Mesenchymal stem cell (in vitro differentiated cells and primary cell): Measurements from ENCODE around the gene IL6ST.

Experiments
- DNase-seq: peaks from one replicate; pipeline ENCODE4 v3.0.0-alpha.2; 2013
- H2AFZ ChIP-seq: one replicate; pipeline ENCODE4 v1.6.1; 2013; ENCODE audit warnings: low read depth, mild to moderate bottlenecking, control low read depth, inconsistent platforms, low read length, moderate library complexity
- H2AK5ac ChIP-seq: 2 replicates; pipeline ENCODE4 v1.6.1; 2013; ENCODE audit warnings: low read length, moderate library complexity, mild to moderate bottlenecking, inconsistent platforms; ENCODE audit not compliant: severe bottlenecking
- H2BK120ac ChIP-seq: one replicate; pipeline ENCODE4 v1.6.1; 2013; ENCODE audit warnings: low read depth, mild to moderate bottlenecking, inconsistent platforms, low read length, moderate library complexity
- H2BK12ac ChIP-seq, 2 experiments: one replicate each; pipeline ENCODE4 v1.6.1; 2013; ENCODE audit warnings: inconsistent platforms in 2 of 2, low read length in 2 of 2, mild to moderate bottlenecking in 2 of 2, moderate library complexity in 2 of 2, control low read depth in 1 of 2
- H2BK15ac ChIP-seq: one replicate; pipeline ENCODE4 v1.6.1; 2013; ENCODE audit warnings: mild to moderate bottlenecking, low read depth, inconsistent platforms; ENCODE audit not compliant: poor library complexity, severe bottlenecking
- H2BK5ac ChIP-seq: 2 replicates; pipeline ENCODE4 v1.6.1; 2013; ENCODE audit warnings: low read depth, mild to moderate bottlenecking, low read length, control low read depth, inconsistent platforms; ENCODE audit not compliant: poor library complexity, severe bottlenecking
- H3K14ac ChIP-seq, 2 experiments: one replicate each; pipeline ENCODE4 v1.6.1; 2013; ENCODE audit warnings: inconsistent platforms in 2 of 2, low read length in 2 of 2, control low read depth in 1 of 2, mild to moderate bottlenecking in 1 of 2, moderate library complexity in 1 of 2
- H3K18ac ChIP-seq, 2 experiments: one replicate each; pipeline ENCODE4 v1.6.1; 2013; ENCODE audit warnings: inconsistent platforms in 2 of 2, low read length in 2 of 2, control low read depth in 1 of 2, low read depth in 1 of 2, mild to moderate bottlenecking in 1 of 2
- H3K23ac ChIP-seq, 2 experiments: one replicate each; pipeline ENCODE4 v1.6.1; 2013; ENCODE audit warnings: inconsistent platforms in 2 of 2, low read length in 2 of 2, mild to moderate bottlenecking in 2 of 2, moderate library complexity in 2 of 2, control low read depth in 1 of 2
- H3K27ac ChIP-seq: 2 replicates; pipeline ENCODE4 v1.5.1; 2013; ENCODE audit warnings: mild to moderate bottlenecking, moderate library complexity, low read length, control low read depth, inconsistent platforms; ENCODE audit not compliant: poor library complexity, severe bottlenecking
- H3K27me3 ChIP-seq, 2 experiments: 2 replicates each; pipeline versions ENCODE4 v1.6.1 to v1.7.0; 2013; ENCODE audit warnings: low read length in 2 of 2, mild to moderate bottlenecking in 2 of 2, moderate library complexity in 2 of 2, control low read depth in 1 of 2, inconsistent platforms in 1 of 2; ENCODE audit not compliant: control insufficient read depth in 1 of 2, insufficient read depth in 1 of 2
- H3K36me3 ChIP-seq, 2 experiments: 2 replicates each; pipeline versions ENCODE4 v1.6.1 to v1.7.0; 2013; ENCODE audit warnings: low read length in 2 of 2, control low read depth in 1 of 2, inconsistent platforms in 1 of 2, low read depth in 1 of 2, mild to moderate bottlenecking in 1 of 2; ENCODE audit not compliant: insufficient read depth in 2 of 2, control insufficient read depth in 1 of 2
- H3K4ac ChIP-seq, 2 experiments: one replicate each; pipeline ENCODE4 v1.6.1; 2013; ENCODE audit warnings: inconsistent platforms in 2 of 2, low read length in 2 of 2, mild to moderate bottlenecking in 2 of 2, moderate library complexity in 2 of 2, control low read depth in 1 of 2, low read depth in 1 of 2
- H3K4me1 ChIP-seq: 2 replicates; pipeline ENCODE4 v1.6.1; 2013; ENCODE audit warnings: low read depth, low read length, control low read depth; ENCODE audit not compliant: control insufficient read depth, insufficient read depth
- H3K4me2 ChIP-seq: 2 replicates; pipeline ENCODE4 v1.6.1; 2013; ENCODE audit warnings: low read length, mild to moderate bottlenecking, inconsistent platforms; ENCODE audit not compliant: poor library complexity, severe bottlenecking
- H3K4me3 ChIP-seq, 2 experiments: 2 replicates each; pipeline versions ENCODE4 v1.5.1 to v1.7.0; 2013; ENCODE audit warnings: low read length in 2 of 2, mild to moderate bottlenecking in 2 of 2, control low read depth in 1 of 2, low read depth in 1 of 2; ENCODE audit not compliant: insufficient read depth in 1 of 2
- H3K79me1 ChIP-seq: replicated peaks from 2 replicates; pipeline ENCODE4 v1.6.1; 2013; ENCODE audit warnings: mild to moderate bottlenecking, control low read depth, low read length, inconsistent platforms; ENCODE audit not compliant: poor library complexity, severe bottlenecking
- H3K9ac ChIP-seq: 2 replicates; pipeline ENCODE4 v1.7.0; 2013; ENCODE audit warnings: mild to moderate bottlenecking, low read length, moderate library complexity
- H3K9me3 ChIP-seq: 2 replicates; pipeline ENCODE4 v1.7.0; 2013; ENCODE audit warnings: mild to moderate bottlenecking, low read length; ENCODE audit not compliant: control insufficient read depth
- H4K8ac ChIP-seq: one replicate; pipeline ENCODE4 v1.6.1; 2013; ENCODE audit warnings: inconsistent platforms, mild to moderate bottlenecking, low read length, moderate library complexity
- H4K91ac ChIP-seq: one replicate; pipeline ENCODE4 v1.6.1; 2013; ENCODE audit warnings: mild to moderate bottlenecking, low read length, inconsistent platforms
- WGBS: methylation state at CpG from one replicate; pipeline ENCODE4 v1.1.7; 2013; ENCODE audit warnings: mixed read lengths; 5-methylcytosine and 5-hydroxymethylcytosine counted together

IL6ST gene

DNA sequence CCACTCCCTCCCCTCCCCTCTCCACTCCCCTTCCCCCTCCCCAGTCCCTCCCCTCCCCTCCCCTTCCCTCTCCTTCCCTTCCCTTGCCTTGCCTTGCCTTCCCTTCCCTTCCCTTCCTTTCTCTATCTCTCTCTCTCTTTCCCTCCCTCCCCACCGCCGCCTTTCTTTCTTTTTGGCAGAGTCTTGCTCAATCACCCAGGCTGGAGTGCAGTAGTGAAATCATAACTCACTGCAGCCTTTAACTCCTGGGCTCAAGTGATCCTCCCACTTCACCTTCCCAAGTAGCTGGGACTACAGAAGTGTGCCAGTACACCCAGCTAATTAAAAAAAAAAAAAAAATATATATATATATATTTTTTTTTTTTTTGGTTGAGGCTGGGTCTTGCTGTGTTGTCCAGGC lies 98.1 kb downstream of the IL6ST start:
- no peak overlapping the region for H3K18ac ChIP-seq

DNA sequence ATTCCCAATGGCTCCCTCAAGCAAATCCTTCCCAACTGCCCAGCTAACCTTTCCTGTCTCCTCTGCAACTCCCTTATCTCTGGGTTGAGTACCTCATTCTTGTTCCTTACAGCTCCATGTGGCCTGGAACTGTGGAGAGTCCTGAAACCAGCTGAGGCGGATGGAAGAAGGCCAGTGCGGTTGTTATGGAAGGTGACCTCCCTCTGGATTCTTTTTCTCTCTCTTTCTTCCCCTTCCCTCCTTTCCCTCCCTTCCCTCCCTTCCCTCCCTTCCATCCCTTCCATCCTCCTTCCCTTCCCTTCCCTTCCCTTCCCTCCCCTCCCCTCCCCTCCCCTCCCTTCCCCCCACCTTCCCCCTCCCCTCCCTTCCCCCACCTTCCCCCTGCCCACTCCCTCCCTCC lies 98.5 kb downstream of the IL6ST start:
- Histone ChIP-seq H2AK5ac (no peak overlapping the region), H3K9ac (no peak overlapping the region), H2BK5ac (no peak overlapping the region), H3K4me2 (no peak overlapping the region), H4K8ac (no peak overlapping the region), H2AFZ (no peak overlapping the region), H3K18ac (no peak overlapping the region), H3K4ac (no peak overlapping the region), H3K36me3 (no peaks in the 10 kb centered on the region), H3K14ac (no peak overlapping the region), H3K9me3 (no peaks in the 10 kb centered on the region), H3K27me3 (no peaks in the 10 kb centered on the region), H3K4me3 (no peak overlapping the region), H2BK12ac (no peak overlapping the region), H3K4me1 (peaks cover 8% of the 10 kb centered on the region), H4K91ac (no peak overlapping the region), H3K27ac (no peak overlapping the region), H2BK120ac (no peak overlapping the region), H3K79me1 (no peaks in the 10 kb centered on the region), H2BK15ac (no peak overlapping the region), H3K23ac (no peak overlapping the region)
- DNase-seq = no peak
- WGBS = no CpG with 5 or more reads among the region's 2 CpGs

More for the DNA sequence above, 98.1 kb downstream of the IL6ST start:
- no peak overlapping the region for H2BK120ac ChIP-seq
- no peaks in the 10 kb centered on the region for H3K27me3 ChIP-seq
- H3K9me3 ChIP-seq = no peaks in the 10 kb centered on the region
- H3K79me1 ChIP-seq = no peaks in the 10 kb centered on the region
- H2AK5ac ChIP-seq = no peak overlapping the region
- no peak overlapping the region for H3K27ac ChIP-seq
- no peak overlapping the region for H2BK15ac ChIP-seq
- H3K9ac ChIP-seq = no peak overlapping the region
- H2BK12ac ChIP-seq = no peak overlapping the region
- no peak overlapping the region for H3K14ac ChIP-seq
- H3K4me2 ChIP-seq = no peak overlapping the region
- H3K4me3 ChIP-seq = no peak overlapping the region
- H2AFZ ChIP-seq = no peak overlapping the region
- H3K23ac ChIP-seq = no peak overlapping the region
- no peaks in the 10 kb centered on the region for H3K36me3 ChIP-seq
- H3K4ac ChIP-seq = no peak overlapping the region
- H2BK5ac ChIP-seq = no peak overlapping the region
- no peak overlapping the region for H4K91ac ChIP-seq
- no peak overlapping the region for H4K8ac ChIP-seq
- 97% methylated on average over 2 of the region's 2 CpGs for WGBS
- DNase-seq = no peak
- H3K4me1 ChIP-seq = peaks cover 8% of the 10 kb centered on the region

GRCh38 chr5:55895346-55895745 lies 99.4 kb downstream of the IL6ST start:
- H3K27ac ChIP-seq = no peak overlapping the region
- no peak for DNase-seq
- WGBS = 94% methylated on average over 2 of the region's 3 CpGs
- no peak overlapping the region for H4K8ac ChIP-seq
- H2BK120ac ChIP-seq = no peak overlapping the region
- no peak overlapping the region for H3K9ac ChIP-seq
- no peak overlapping the region for H2BK5ac ChIP-seq
- H3K27me3 ChIP-seq = no peaks in the 10 kb centered on the region
- no peak overlapping the region for H2BK15ac ChIP-seq
- H3K4me3 ChIP-seq = no peak overlapping the region
- no peak overlapping the region for H2BK12ac ChIP-seq
- no peak overlapping the region for H2AK5ac ChIP-seq
- no peak overlapping the region for H4K91ac ChIP-seq
- H3K79me1 ChIP-seq = no peaks in the 10 kb centered on the region
- H3K4me2 ChIP-seq = no peak overlapping the region
- H3K36me3 ChIP-seq = no peaks in the 10 kb centered on the region
- H3K18ac ChIP-seq = no peak overlapping the region
- H3K4me1 ChIP-seq = peaks cover 8% of the 10 kb centered on the region
- H3K23ac ChIP-seq = no peak overlapping the region
- H3K4ac ChIP-seq = no peak overlapping the region
- H3K9me3 ChIP-seq = no peaks in the 10 kb centered on the region
- H2AFZ ChIP-seq = no peak overlapping the region
- no peak overlapping the region for H3K14ac ChIP-seq

DNA sequence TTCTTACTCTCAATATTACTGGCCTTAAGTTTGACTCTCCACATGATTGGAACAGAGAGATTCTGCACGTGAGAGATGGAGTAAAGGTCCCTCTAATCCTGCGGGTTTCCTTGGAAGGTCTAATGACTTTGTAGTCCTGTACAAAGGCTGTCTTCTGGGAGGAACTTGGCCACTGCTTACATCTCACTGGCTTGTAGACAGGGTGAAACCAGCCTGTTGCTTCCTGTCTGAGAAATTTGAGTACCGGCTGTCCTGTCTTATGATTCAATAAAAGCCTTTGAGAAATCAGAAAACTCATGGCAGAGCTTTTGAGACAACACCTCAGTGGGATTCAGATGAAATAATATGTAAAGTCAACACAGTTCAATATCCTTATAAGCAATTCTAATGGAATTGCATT lies 100.6 kb downstream of the IL6ST start:
- Histone ChIP-seq H3K79me1 (no peaks in the 10 kb centered on the region), H2BK12ac (no peak overlapping the region)
- DNase-seq = no peak

More for the DNA sequence above, 100.6 kb downstream of the IL6ST start:
- peaks cover 8% of the 10 kb centered on the region for H3K4me1 ChIP-seq
- H3K36me3 ChIP-seq = peaks cover 0 to 4% of the 10 kb centered on the region in 2 experiments
- no peak overlapping the region for H2BK15ac ChIP-seq
- H3K14ac ChIP-seq = no peak overlapping the region
- WGBS = 70% methylated on average over 2 of the region's 3 CpGs
- no peak overlapping the region for H2BK5ac ChIP-seq
- H3K23ac ChIP-seq = no peak overlapping the region
- H3K27ac ChIP-seq = no peak overlapping the region
- no peak overlapping the region for H3K9ac ChIP-seq
- no peaks in the 10 kb centered on the region for H3K27me3 ChIP-seq
- H2AFZ ChIP-seq = no peak overlapping the region
- H3K9me3 ChIP-seq = no peaks in the 10 kb centered on the region
- H2BK120ac ChIP-seq = no peak overlapping the region
- no peak overlapping the region for H3K4ac ChIP-seq
- no peak overlapping the region for H3K18ac ChIP-seq
- H2AK5ac ChIP-seq = no peak overlapping the region
- no peak overlapping the region for H3K4me3 ChIP-seq
- no peak overlapping the region for H4K8ac ChIP-seq
- no peak overlapping the region for H4K91ac ChIP-seq
- H3K4me2 ChIP-seq = no peak overlapping the region
